Panc1 (cell line): ENCODE results near the gene INSYN1. TPM values are rescaled to one million over a fixed set of nuclear protein-coding genes. Genes with fewer than 3 reads are reported as not detected.
A peak's percentile ranks its signal among the peaks of the same experiment; 100 is the strongest.

Experiments used
- ATAC-seq: fragments of 200-7000 bp; cut with Tn5 transposase; 2 replicates; pipeline ENCODE4 v1.9.1; 2020; ENCODE audit warnings: mild to moderate bottlenecking, moderate library complexity
- BruUV-seq: library from RNA; stranded (reverse); fragments of 400-500 nt; replicated peaks from 2 replicates; lab custom pipeline; 2021; lab: Mats Ljungman, UMichigan
- CTCF ChIA-PET: fragments of 300-600 bp; sonication (Branson Sonifier 250); formaldehyde crosslinking; loops from one replicate; lab custom pipeline; 2022; ENCODE audit warnings: antibody characterized with exemption; lab: Charles Lee
- POLR2A ChIA-PET: fragments of 300-600 bp; sonication (Branson Sonifier 250); formaldehyde crosslinking; loops from one replicate; lab custom pipeline; 2022; ENCODE audit warnings: antibody characterized with exemption; lab: Charles Lee
- DNase-seq: peaks from one replicate; pipeline ENCODE4 v3.0.0-alpha.2; 2010; ENCODE audit warnings: low read depth, low spot score
- H3K27ac ChIP-seq: 2 replicates; pipeline ENCODE4 v1.5.1; 2011; ENCODE audit warnings: mild to moderate bottlenecking, low read length, inconsistent platforms
- H3K27me3 ChIP-seq: fragments of 200-500 bp; sonication (Bioruptor generic); 2 replicates; pipeline ENCODE4 v1.6.0; 2014; ENCODE audit warnings: low read length, inconsistent platforms; ENCODE audit not compliant: control insufficient read depth, insufficient read depth
- H3K36me3 ChIP-seq: fragments of 200-500 bp; sonication (Bioruptor generic); 2 replicates; pipeline ENCODE4 v1.5.1; 2014; ENCODE audit warnings: inconsistent platforms, mild to moderate bottlenecking, low read length, moderate library complexity; ENCODE audit not compliant: control insufficient read depth, insufficient read depth
- H3K4me1 ChIP-seq: 2 replicates; pipeline ENCODE4 v1.5.1; 2011; ENCODE audit warnings: inconsistent platforms, mild to moderate bottlenecking, low read length, moderate library complexity; ENCODE audit not compliant: control insufficient read depth, insufficient read depth
- H3K4me3 ChIP-seq, 2 experiments: 2 replicates each; pipeline ENCODE4 v1.5.1; 2011 to 2012; ENCODE audit warnings: low read depth in 2 of 2, low read length in 2 of 2, mild to moderate bottlenecking in 2 of 2, inconsistent platforms in 1 of 2, moderate library complexity in 1 of 2
- H3K9me3 ChIP-seq: fragments of 200-500 bp; sonication (Bioruptor generic); 2 replicates; pipeline ENCODE4 v1.5.1; 2014; ENCODE audit warnings: low read depth, mild to moderate bottlenecking, inconsistent platforms, low read length, moderate library complexity; ENCODE audit not compliant: control insufficient read depth, insufficient read depth
- POLR2AphosphoS5 ChIP-seq: IDR thresholded peaks from 2 replicates; pipeline ENCODE4 v1.6.1; 2012; ENCODE audit warnings: mild to moderate bottlenecking, low read depth, low read length, moderate library complexity
- SIN3A ChIP-seq: IDR thresholded peaks from 2 replicates; pipeline ENCODE4 v1.6.1; 2012; ENCODE audit warnings: low read depth, mild to moderate bottlenecking, low read length, moderate library complexity, borderline replicate concordance; ENCODE audit not compliant: insufficient read depth
- TCF7L2 ChIP-seq: IDR thresholded peaks from 2 replicates; pipeline ENCODE4 v1.6.1; 2011; ENCODE audit warnings: mild to moderate bottlenecking, low read depth, low read length, inconsistent platforms
- in situ Hi-C: cut with HindIII; loops from 2 replicates; pipeline ENCODE4 v1.10.0; 2016; ENCODE audit warnings: low sequenced_read_pairs, low pct_unique_long_range_greater_than_20kb
- intact Hi-C: fragments of 100-400 bp; cut with micrococcal nuclease; formaldehyde crosslinking; loops from one replicate; pipeline ENCODE4 v1.10.0; 2022; ENCODE audit not compliant: unreplicated experiment
- total RNA-seq: library from RNA; stranded (reverse); gene quantifications from one replicate; pipeline ENCODE4 v1.2.1, GENCODE V29; 2021; ENCODE audit not compliant: unreplicated experiment
- TF ChIP-seq, protein P1 (sequence below), 2 experiments: IDR thresholded peaks; 2 replicates each; pipeline ENCODE4 v1.6.1; 2011 to 2012; ENCODE audit warnings: low read depth in 2 of 2, control low read depth in 1 of 2, low read length in 1 of 2, mild to moderate bottlenecking in 1 of 2, moderate library complexity in 1 of 2; ENCODE audit not compliant: insufficient read depth in 1 of 2
- TF ChIP-seq, protein P2 (sequence below): fragments of 450-650 bp; IDR thresholded peaks from 2 replicates; pipeline ENCODE4 v1.5.1; 2017; ENCODE audit warnings: mild to moderate bottlenecking

Gene INSYN1
- total RNA-seq, 1 experiment from 2014 or later: 2.6 TPM

DNA sequence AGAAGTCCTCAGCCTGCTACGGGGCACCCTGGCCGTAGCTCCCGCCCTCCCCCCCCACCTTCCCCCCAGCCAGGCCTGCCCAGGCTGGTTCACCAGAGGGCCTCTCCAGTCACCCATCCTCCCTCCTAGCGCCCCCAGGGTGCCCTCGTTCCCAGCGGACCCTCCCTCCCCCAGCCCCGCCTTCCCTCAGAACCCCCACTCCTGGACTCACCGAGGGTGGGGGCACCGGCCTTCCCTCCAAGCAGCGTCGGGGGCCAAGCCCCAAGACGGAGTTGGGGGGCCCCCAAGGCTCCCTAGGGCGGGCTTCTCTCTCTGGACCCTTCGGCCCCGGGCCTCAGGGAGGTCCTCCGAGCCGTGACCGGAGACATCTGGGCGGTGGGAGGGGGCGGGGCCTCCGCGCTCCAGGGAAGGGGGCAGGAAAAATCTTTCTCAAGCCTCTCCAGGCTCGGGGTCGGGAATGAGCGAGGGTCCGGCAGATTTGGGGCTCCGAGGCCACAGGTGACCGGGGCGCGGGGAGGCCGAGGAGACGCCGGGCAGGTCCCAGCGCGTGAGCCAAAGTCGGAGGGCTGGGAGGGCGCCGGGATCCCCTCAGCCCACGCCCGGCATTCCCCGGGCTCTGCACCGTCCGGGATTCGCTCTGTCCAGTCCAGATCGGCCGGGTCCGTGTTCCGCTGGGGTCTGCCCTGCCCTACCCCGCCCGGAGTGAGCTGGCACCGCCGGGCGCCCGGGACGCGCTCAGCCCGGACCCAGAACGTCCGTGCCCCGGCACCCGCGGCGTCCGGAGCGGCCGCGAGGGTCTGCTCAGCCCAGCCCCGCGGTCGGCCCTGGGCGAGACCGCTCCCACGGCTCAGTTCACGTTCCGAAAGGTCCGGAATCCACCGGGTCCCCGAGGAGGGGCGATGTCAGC is 999 bp downstream of the INSYN1 start:
- intact Hi-C loops: no loop called here
- BruUV-seq: no TSS peak
- H3K36me3 ChIP-seq: no peaks in the 10 kb centered on the region
- TF ChIP-seq, protein P1, sequence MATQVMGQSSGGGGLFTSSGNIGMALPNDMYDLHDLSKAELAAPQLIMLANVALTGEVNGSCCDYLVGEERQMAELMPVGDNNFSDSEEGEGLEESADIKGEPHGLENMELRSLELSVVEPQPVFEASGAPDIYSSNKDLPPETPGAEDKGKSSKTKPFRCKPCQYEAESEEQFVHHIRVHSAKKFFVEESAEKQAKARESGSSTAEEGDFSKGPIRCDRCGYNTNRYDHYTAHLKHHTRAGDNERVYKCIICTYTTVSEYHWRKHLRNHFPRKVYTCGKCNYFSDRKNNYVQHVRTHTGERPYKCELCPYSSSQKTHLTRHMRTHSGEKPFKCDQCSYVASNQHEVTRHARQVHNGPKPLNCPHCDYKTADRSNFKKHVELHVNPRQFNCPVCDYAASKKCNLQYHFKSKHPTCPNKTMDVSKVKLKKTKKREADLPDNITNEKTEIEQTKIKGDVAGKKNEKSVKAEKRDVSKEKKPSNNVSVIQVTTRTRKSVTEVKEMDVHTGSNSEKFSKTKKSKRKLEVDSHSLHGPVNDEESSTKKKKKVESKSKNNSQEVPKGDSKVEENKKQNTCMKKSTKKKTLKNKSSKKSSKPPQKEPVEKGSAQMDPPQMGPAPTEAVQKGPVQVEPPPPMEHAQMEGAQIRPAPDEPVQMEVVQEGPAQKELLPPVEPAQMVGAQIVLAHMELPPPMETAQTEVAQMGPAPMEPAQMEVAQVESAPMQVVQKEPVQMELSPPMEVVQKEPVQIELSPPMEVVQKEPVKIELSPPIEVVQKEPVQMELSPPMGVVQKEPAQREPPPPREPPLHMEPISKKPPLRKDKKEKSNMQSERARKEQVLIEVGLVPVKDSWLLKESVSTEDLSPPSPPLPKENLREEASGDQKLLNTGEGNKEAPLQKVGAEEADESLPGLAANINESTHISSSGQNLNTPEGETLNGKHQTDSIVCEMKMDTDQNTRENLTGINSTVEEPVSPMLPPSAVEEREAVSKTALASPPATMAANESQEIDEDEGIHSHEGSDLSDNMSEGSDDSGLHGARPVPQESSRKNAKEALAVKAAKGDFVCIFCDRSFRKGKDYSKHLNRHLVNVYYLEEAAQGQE (IDR thresholded peaks at IDR 0.05; ENCODE audit: insufficient read depth in 1 of 2, low read depth in 2 of 2, low read length in 1 of 2): no peak
- TF ChIP-seq, protein P2, sequence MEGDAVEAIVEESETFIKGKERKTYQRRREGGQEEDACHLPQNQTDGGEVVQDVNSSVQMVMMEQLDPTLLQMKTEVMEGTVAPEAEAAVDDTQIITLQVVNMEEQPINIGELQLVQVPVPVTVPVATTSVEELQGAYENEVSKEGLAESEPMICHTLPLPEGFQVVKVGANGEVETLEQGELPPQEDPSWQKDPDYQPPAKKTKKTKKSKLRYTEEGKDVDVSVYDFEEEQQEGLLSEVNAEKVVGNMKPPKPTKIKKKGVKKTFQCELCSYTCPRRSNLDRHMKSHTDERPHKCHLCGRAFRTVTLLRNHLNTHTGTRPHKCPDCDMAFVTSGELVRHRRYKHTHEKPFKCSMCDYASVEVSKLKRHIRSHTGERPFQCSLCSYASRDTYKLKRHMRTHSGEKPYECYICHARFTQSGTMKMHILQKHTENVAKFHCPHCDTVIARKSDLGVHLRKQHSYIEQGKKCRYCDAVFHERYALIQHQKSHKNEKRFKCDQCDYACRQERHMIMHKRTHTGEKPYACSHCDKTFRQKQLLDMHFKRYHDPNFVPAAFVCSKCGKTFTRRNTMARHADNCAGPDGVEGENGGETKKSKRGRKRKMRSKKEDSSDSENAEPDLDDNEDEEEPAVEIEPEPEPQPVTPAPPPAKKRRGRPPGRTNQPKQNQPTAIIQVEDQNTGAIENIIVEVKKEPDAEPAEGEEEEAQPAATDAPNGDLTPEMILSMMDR: no peak
- no peak for TF ChIP-seq POLR2AphosphoS5
- no peak for TF ChIP-seq SIN3A
- TF ChIP-seq TCF7L2: no peak
- DNase-seq (no peak), ATAC-seq (peak; percentile 30)
- H3K9me3 ChIP-seq: no peaks in the 10 kb centered on the region
- no peak overlapping the region for H3K27ac ChIP-seq
- H3K27me3 ChIP-seq: no peaks in the 10 kb centered on the region; the same call in 1 of the 2 replicates
- in situ Hi-C loops: no loop called here
- POLR2A ChIA-PET: no interaction called here
- CTCF ChIA-PET: interaction anchor here (0.6 kb wide), 1 partner anchor 55 kb away, joined by 4 read pairs; no protein-coding TSS in a partner anchor
- H3K4me3 ChIP-seq: peak overlapping the region; percentile 36 to 45
- H3K4me1 ChIP-seq: peaks cover 6% of the 10 kb centered on the region; the same call in 1 of the 2 replicates

DNA sequence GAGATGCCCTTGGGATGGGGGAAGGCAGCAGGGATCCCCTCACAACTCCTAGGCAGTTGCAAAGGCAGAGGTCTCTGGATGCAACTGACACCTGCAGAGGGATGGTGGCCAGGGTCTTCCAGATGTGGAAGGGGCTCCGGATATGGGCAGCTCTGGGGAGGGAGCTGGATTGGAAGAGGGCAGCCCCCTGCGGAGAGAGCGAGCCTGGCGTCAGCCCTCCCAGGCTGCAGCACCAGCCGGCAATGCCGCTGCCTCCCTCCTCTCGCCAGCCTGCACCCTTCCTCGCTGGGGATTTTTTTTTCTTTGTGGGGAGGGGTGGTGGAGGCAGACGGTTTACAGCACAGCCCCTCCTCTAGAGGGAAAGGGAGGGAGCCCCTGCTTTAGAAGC is 1.6 kb downstream of the INSYN1 start:
- H3K27ac ChIP-seq: no peak overlapping the region
- no peak for ATAC-seq
- no peak for DNase-seq
- ChIA-PET POLR2A (no interaction called here), CTCF (interaction anchor here (0.6 kb wide), 1 partner anchor 54 kb away, joined by 4 read pairs; no protein-coding TSS in a partner anchor)
- intact Hi-C loops: no loop called here
- H3K36me3 ChIP-seq: no peaks in the 10 kb centered on the region
- in situ Hi-C loops: no loop called here
- no peaks in the 10 kb centered on the region for H3K9me3 ChIP-seq
- H3K4me3 ChIP-seq: no peak overlapping the region
- H3K27me3 ChIP-seq: no peaks in the 10 kb centered on the region; the same call in 1 of the 2 replicates
- no TSS peak for BruUV-seq
- peaks cover 8% of the 10 kb centered on the region; the same call in 1 of the 2 replicates for H3K4me1 ChIP-seq
- TF ChIP-seq TCF7L2: no peak
- no peak for TF ChIP-seq SIN3A
- TF ChIP-seq, protein P2: no peak
- TF ChIP-seq, protein P1 (IDR thresholded peaks at IDR 0.05; ENCODE audit: insufficient read depth in 1 of 2, low read depth in 2 of 2, low read length in 1 of 2): no peak
- TF ChIP-seq POLR2AphosphoS5: no peak
